ENCODE measurements around the gene DHX16. TPM values are rescaled to one million over a fixed set of nuclear protein-coding genes. Genes with fewer than 3 reads are reported as not detected.

DHX16 gene
- total RNA-seq, 1 experiment from 2014 or later = 36.8 TPM

- no peak for DNase-seq (ENCODE audit: low read depth)
Observed at GRCh38 chr6:30691208-30691847, 18.5 kb upstream of the DHX16 start.

GRCh38 chr6:30690403-30691207 is 17.8 kb upstream of the DHX16 start, which contains the start of gene NRM:
Gene NRM, minus strand, starts transcription at chr6:30690984. Its CDS starts 10 bp downstream, at chr6:30690974.
- DNase-seq (ENCODE audit: low read depth) = peak; percentile 91

GRCh38 chr6:30689985-30690384 is 17.2 kb upstream of the DHX16 start:
- DNase-seq (ENCODE audit: low read depth) = no peak

- DNase-seq (ENCODE audit: low read depth) = no peak
Observed at GRCh38 chr6:30689022-30689865, 16.4 kb upstream of the DHX16 start.

- DNase-seq (ENCODE audit: low read depth) = no peak
Observed at GRCh38 chr6:30688569-30688968, 15.8 kb upstream of the DHX16 start.

- DNase-seq (ENCODE audit: low read depth) = peak; percentile 46
Observed at GRCh38 chr6:30687659-30688431, 15.0 kb upstream of the DHX16 start.

GRCh38 chr6:30686908-30687658 is 14.3 kb upstream of the DHX16 start:
- DNase-seq (ENCODE audit: low read depth) = peak; percentile 99

GRCh38 chr6:30686009-30686907 is 13.5 kb upstream of the DHX16 start, which contains the start of gene PPP1R18:
Gene PPP1R18, minus strand, starts transcription at chr6:30686645. Its CDS starts 627 bp downstream, at chr6:30686018.
- DNase-seq (ENCODE audit: low read depth) = peak; percentile 78

- peak; percentile 46 for DNase-seq (ENCODE audit: low read depth)
Observed at GRCh38 chr6:30685157-30686008, 12.6 kb upstream of the DHX16 start.

GRCh38 chr6:30684386-30685156 is 11.8 kb upstream of the DHX16 start:
- DNase-seq (ENCODE audit: low read depth) = peak; percentile 51

GRCh38 chr6:30683980-30684338 is 11.2 kb upstream of the DHX16 start:
- DNase-seq (ENCODE audit: low read depth) = no peak

GRCh38 chr6:30683183-30683979 is 10.6 kb upstream of the DHX16 start:
- DNase-seq (ENCODE audit: low read depth) = no peak

- peak; percentile 84 for DNase-seq (ENCODE audit: low read depth)
Observed at GRCh38 chr6:30682143-30683117, 9.6 kb upstream of the DHX16 start.

- no peak for DNase-seq (ENCODE audit: low read depth)
Observed at GRCh38 chr6:30681766-30682142, 8.9 kb upstream of the DHX16 start.

GRCh38 chr6:30679765-30680535 is 7.1 kb upstream of the DHX16 start:
- no peak for DNase-seq (ENCODE audit: low read depth)
